HepG2 (cell line): Measurements from ENCODE around the gene PATZ1. TPM values are rescaled to one million over a fixed set of nuclear protein-coding genes. Genes with fewer than 3 reads are reported as not detected.

Source experiments
- AGO1 ChIP-seq: fragments of 200-400 bp; formaldehyde crosslinking; IDR thresholded peaks from 2 replicates; pipeline ENCODE4 v1.6.1; 2017; ENCODE audit warnings: mild to moderate bottlenecking, low read depth, low read length, moderate library complexity; ENCODE audit not compliant: poor library complexity, severe bottlenecking
- CBFB ChIP-seq: sonication (generic); formaldehyde crosslinking; IDR thresholded peaks from 2 replicates; pipeline ENCODE4 v1.4.0; 2020; ENCODE audit warnings: missing genetic modification reagents
- ETV6 ChIP-seq: sonication (generic); formaldehyde crosslinking; conservative IDR thresholded peaks from 2 replicates; pipeline ENCODE4 v1.4.0; 2020; ENCODE audit warnings: missing genetic modification reagents
- GATAD2A ChIP-seq: IDR thresholded peaks from 2 replicates; pipeline ENCODE4 v1.6.1; 2016
- GPN1 ChIP-seq: sonication (generic); formaldehyde crosslinking; IDR thresholded peaks from 2 replicates; pipeline ENCODE4 v1.5.1; 2020; ENCODE audit warnings: missing genetic modification reagents, borderline replicate concordance
- HNF4A ChIP-seq: sonication (generic); formaldehyde crosslinking; IDR thresholded peaks from 2 replicates; pipeline ENCODE4 v1.4.0; 2020; ENCODE audit warnings: missing genetic modification reagents
- MIXL1 ChIP-seq: IDR thresholded peaks from 2 replicates; pipeline ENCODE4 v1.6.1; 2016
- NFKB2 ChIP-seq: sonication (generic); formaldehyde crosslinking; IDR thresholded peaks from 2 replicates; pipeline ENCODE4 v1.4.0; 2020; ENCODE audit warnings: missing genetic modification reagents, borderline replicate concordance
- NFYB ChIP-seq: sonication (generic); formaldehyde crosslinking; IDR thresholded peaks from 2 replicates; pipeline ENCODE4 v1.4.0; 2020; ENCODE audit warnings: missing genetic modification reagents
- NKX3-1 ChIP-seq: sonication (generic); formaldehyde crosslinking; IDR thresholded peaks from 2 replicates; pipeline ENCODE4 v1.5.0; 2020; ENCODE audit warnings: missing genetic modification reagents
- PAWR ChIP-seq: sonication (generic); formaldehyde crosslinking; IDR thresholded peaks from 2 replicates; pipeline ENCODE4 v1.4.0; 2020; ENCODE audit warnings: missing genetic modification reagents, mild to moderate bottlenecking, borderline replicate concordance
- POLR2AphosphoS2 ChIP-seq: IDR thresholded peaks from 2 replicates; pipeline ENCODE4 v1.6.1; 2011; ENCODE audit warnings: low read depth, low read length, improper control_type of control experiment
- REPIN1 ChIP-seq: sonication (generic); formaldehyde crosslinking; IDR thresholded peaks from 2 replicates; pipeline ENCODE4 v1.8.0; 2022; ENCODE audit warnings: missing genetic modification reagents, low read depth, mild to moderate bottlenecking, borderline replicate concordance
- SIN3B ChIP-seq: fragments of 150-350 bp; IDR thresholded peaks from 2 replicates; pipeline ENCODE4 v1.6.1; 2014; ENCODE audit warnings: low read length
- SRSF9 ChIP-seq: fragments of 200-400 bp; formaldehyde crosslinking; IDR thresholded peaks from 2 replicates; pipeline ENCODE4 v1.6.1; 2018; ENCODE audit warnings: borderline replicate concordance, mild to moderate bottlenecking, low read depth, low read length; ENCODE audit not compliant: insufficient read depth, poor library complexity, severe bottlenecking
- SRY ChIP-seq: sonication (generic); formaldehyde crosslinking; IDR thresholded peaks from 2 replicates; pipeline ENCODE4 v1.8.0; 2022; ENCODE audit warnings: mild to moderate bottlenecking, missing genetic modification reagents
- SSRP1 ChIP-seq: IDR thresholded peaks from 2 replicates; pipeline ENCODE4 v1.6.1; 2016; ENCODE audit warnings: control low read depth
- TFDP2 ChIP-seq: sonication (generic); formaldehyde crosslinking; IDR thresholded peaks from 2 replicates; pipeline ENCODE4 v1.4.0; 2020; ENCODE audit warnings: missing genetic modification reagents
- WIZ ChIP-seq: sonication (generic); formaldehyde crosslinking; IDR thresholded peaks from 2 replicates; pipeline ENCODE4 v1.5.1; 2020; ENCODE audit warnings: mild to moderate bottlenecking, missing genetic modification reagents
- ZFP1 ChIP-seq: IDR thresholded peaks from 2 replicates; pipeline ENCODE4 v1.6.1; 2016
- ZNF20 ChIP-seq: sonication (generic); formaldehyde crosslinking; IDR thresholded peaks from 2 replicates; pipeline ENCODE4 v1.4.0; 2020; ENCODE audit warnings: mild to moderate bottlenecking, moderate library complexity, missing genetic modification reagents
- ZNF24 ChIP-seq: fragments of 450-650 bp; IDR thresholded peaks from 2 replicates; pipeline ENCODE4 v1.6.1; 2017; ENCODE audit warnings: antibody characterized with exemption, mild to moderate bottlenecking
- ZNF430 ChIP-seq: sonication (generic); formaldehyde crosslinking; IDR thresholded peaks from 2 replicates; pipeline ENCODE4 v1.9.0; 2021; ENCODE audit warnings: mild to moderate bottlenecking, missing genetic modification reagents
- ZNF562 ChIP-seq: sonication (generic); formaldehyde crosslinking; IDR thresholded peaks from 2 replicates; pipeline ENCODE4 v1.8.0; 2022; ENCODE audit warnings: missing genetic modification reagents, borderline replicate concordance
- ZNF616 ChIP-seq: sonication (generic); formaldehyde crosslinking; IDR thresholded peaks from 2 replicates; pipeline ENCODE4 v1.5.0; 2020; ENCODE audit warnings: low read depth, mild to moderate bottlenecking, missing genetic modification reagents
- ZNF629 ChIP-seq: sonication (generic); formaldehyde crosslinking; conservative IDR thresholded peaks from 2 replicates; pipeline ENCODE4 v1.5.0; 2020; ENCODE audit warnings: missing genetic modification reagents
- ZNF709 ChIP-seq: sonication (generic); formaldehyde crosslinking; IDR thresholded peaks from 2 replicates; pipeline ENCODE4 v1.5.0; 2020; ENCODE audit warnings: mild to moderate bottlenecking, missing genetic modification reagents
- ZNF792 ChIP-seq: IDR thresholded peaks from 2 replicates; pipeline ENCODE4 v1.6.1; 2016
- polyA plus RNA-seq, 8 experiments: library from polyadenylated mRNA; depleted of rRNA in 3 of 8; stranded (reverse) in 7 of 8; unstranded in 1 of 8; fragments of >200 nt; fragmentation: Illumina TruSeq in 4 of 8; extraction: Trizol in 4 of 8; gene quantifications; 2 replicates each; pipeline versions ENCODE4 v1.2.1 to v1.2.3, GENCODE V29; 2011 to 2016; ENCODE audit warnings: low read depth in 4 of 8, missing spikeins in 1 of 8, mixed read lengths in 1 of 8; ENCODE audit not compliant: insufficient read depth in 1 of 8
- total RNA-seq, 5 experiments: library from RNA; depleted of rRNA; stranded (reverse); fragments of >200 nt; fragmentation: Illumina TruSeq; extraction: Trizol; gene quantifications; 2 replicates each; pipeline ENCODE4 v1.2.3, GENCODE V29; 2016; ENCODE audit warnings: low read depth in 1 of 5
- TF ChIP-seq, protein P1 (sequence below): IDR thresholded peaks from 2 replicates; pipeline ENCODE4 v1.6.1; 2016; ENCODE audit warnings: low read depth, borderline replicate concordance
- TF ChIP-seq, protein P2 (sequence below): conservative IDR thresholded peaks from 2 replicates; pipeline ENCODE4 v1.6.1; 2018; ENCODE audit warnings: missing genetic modification reagents
- TF ChIP-seq, protein P3 (sequence below): sonication (generic); formaldehyde crosslinking; IDR thresholded peaks from 2 replicates; pipeline ENCODE4 v1.9.0; 2021; ENCODE audit warnings: missing genetic modification reagents, mild to moderate bottlenecking, borderline replicate concordance

The PATZ1 gene
- total and polyA plus RNA-seq, 2 of the 13 experiments (the other 11 are each of a cell fraction or from before 2014, with no cell fraction given) = 24.9 to 30.5 TPM

DNA sequence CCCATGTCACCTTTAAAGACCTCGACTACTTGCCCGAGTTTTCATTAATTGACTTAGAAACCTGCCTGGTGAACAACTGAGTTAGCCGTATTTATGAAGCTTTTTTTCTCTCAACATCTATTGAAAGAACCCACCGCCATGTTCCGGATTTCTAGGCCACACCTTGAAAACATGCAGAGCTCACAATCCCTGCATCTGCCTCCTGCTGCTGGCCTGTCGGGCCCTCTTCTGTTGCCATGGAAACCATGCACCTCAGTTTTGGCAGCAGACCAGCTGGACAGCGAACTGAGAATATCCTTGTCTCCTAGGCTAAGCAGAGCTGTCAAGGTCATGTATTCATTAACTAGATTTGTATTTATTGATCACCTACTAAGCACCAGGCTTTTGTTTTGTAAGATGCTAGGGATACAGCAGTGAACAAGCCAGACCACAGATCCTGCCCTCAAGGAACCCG is 4.3 kb upstream of the PATZ1 start (continued):
- no peak for TF ChIP-seq ZNF562 (CRISPR knock-in tag)
- 0 out of 2 replicates have a peak, but pooled peaks have one; percentile 8 for TF ChIP-seq REPIN1
- TF ChIP-seq, protein P1, sequence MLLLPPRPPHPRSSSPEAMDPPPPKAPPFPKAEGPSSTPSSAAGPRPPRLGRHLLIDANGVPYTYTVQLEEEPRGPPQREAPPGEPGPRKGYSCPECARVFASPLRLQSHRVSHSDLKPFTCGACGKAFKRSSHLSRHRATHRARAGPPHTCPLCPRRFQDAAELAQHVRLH (CRISPR knock-in tag) = no peak
- TF ChIP-seq ZNF616 = no peak
- no peak for TF ChIP-seq POLR2AphosphoS2
- TF ChIP-seq SSRP1 (CRISPR knock-in tag) = no peak
- TF ChIP-seq, protein P2, sequence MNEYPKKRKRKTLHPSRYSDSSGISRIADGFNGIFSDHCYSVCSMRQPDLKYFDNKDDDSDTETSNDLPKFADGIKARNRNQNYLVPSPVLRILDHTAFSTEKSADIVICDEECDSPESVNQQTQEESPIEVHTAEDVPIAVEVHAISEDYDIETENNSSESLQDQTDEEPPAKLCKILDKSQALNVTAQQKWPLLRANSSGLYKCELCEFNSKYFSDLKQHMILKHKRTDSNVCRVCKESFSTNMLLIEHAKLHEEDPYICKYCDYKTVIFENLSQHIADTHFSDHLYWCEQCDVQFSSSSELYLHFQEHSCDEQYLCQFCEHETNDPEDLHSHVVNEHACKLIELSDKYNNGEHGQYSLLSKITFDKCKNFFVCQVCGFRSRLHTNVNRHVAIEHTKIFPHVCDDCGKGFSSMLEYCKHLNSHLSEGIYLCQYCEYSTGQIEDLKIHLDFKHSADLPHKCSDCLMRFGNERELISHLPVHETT (CRISPR knock-in tag) = no peak
- no peak for TF ChIP-seq ZNF709 (CRISPR knock-in tag)
- TF ChIP-seq ZNF24 = no peak
- no peak for TF ChIP-seq NFKB2
- TF ChIP-seq ZNF629 = no peak
- TF ChIP-seq GPN1 (CRISPR knock-in tag) = no peak
- no peak for TF ChIP-seq AGO1
- TF ChIP-seq MIXL1 (CRISPR knock-in tag) = peak; percentile 89
- no peak for TF ChIP-seq ZNF20 (CRISPR knock-in tag)
- TF ChIP-seq SIN3B = no peak
- no peak for TF ChIP-seq ZFP1 (CRISPR knock-in tag)
- TF ChIP-seq SRSF9 = no peak
- no peak for TF ChIP-seq SRY (CRISPR knock-in tag)
- no peak for TF ChIP-seq HNF4A (CRISPR knock-in tag)
- TF ChIP-seq TFDP2 = no peak
- TF ChIP-seq PAWR (CRISPR knock-in tag) = no peak
- no peak for TF ChIP-seq CBFB (CRISPR knock-in tag)
- TF ChIP-seq ETV6 = no peak
- TF ChIP-seq NKX3-1 (CRISPR knock-in tag) = no peak
- TF ChIP-seq, protein P3, sequence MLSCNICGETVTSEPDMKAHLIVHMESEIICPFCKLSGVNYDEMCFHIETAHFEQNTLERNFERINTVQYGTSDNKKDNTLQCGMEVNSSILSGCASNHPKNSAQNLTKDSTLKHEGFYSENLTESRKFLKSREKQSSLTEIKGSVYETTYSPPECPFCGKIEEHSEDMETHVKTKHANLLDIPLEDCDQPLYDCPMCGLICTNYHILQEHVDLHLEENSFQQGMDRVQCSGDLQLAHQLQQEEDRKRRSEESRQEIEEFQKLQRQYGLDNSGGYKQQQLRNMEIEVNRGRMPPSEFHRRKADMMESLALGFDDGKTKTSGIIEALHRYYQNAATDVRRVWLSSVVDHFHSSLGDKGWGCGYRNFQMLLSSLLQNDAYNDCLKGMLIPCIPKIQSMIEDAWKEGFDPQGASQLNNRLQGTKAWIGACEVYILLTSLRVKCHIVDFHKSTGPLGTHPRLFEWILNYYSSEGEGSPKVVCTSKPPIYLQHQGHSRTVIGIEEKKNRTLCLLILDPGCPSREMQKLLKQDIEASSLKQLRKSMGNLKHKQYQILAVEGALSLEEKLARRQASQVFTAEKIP = no peak
- no peak for TF ChIP-seq NFYB (CRISPR knock-in tag)
- no peak for TF ChIP-seq WIZ
- peak; percentile 62; the same call in 1 of the 2 replicates for TF ChIP-seq GATAD2A
- TF ChIP-seq ZNF430 = no peak
- no peak for TF ChIP-seq ZNF792
